ENCODE results near the gene HRH1. TPM values are rescaled to one million over a fixed set of nuclear protein-coding genes. Genes with fewer than 3 reads are reported as not detected.
A peak's percentile ranks its signal among the peaks of the same experiment; 100 is the strongest.

The HRH1 gene
- total RNA-seq, 1 donor from 2014 or later = 0.19 TPM

GRCh38 chr3:11230832-11231231 lies 76.5 kb downstream of the HRH1 start:
- H3K27ac ChIP-seq = no peak overlapping the region

GRCh38 chr3:11235385-11235784 lies 81.1 kb downstream of the HRH1 start:
- TF ChIP-seq EZH2 (IDR thresholded peaks at IDR 0.05) = no peak
- no peak for TF ChIP-seq CTCF (IDR thresholded peaks at IDR 0.05)
- no peak for TF ChIP-seq EZH2phosphoT487 (IDR thresholded peaks at IDR 0.05)
- H3K27ac ChIP-seq = no peak overlapping the region
- no peak overlapping the region for H3K4me3 ChIP-seq
- no peak overlapping the region for H3K27ac Mint-ChIP-seq
- H3K4me2 ChIP-seq = no peak overlapping the region
- H3K36me3 Mint-ChIP-seq = no peaks in the 10 kb centered on the region
- no peaks in the 10 kb centered on the region for H3K4me1 ChIP-seq
- H3K27me3 ChIP-seq = peaks cover 11% of the 10 kb centered on the region
- no peaks in the 10 kb centered on the region for H3K9me3 Mint-ChIP-seq
- H3K4me3 Mint-ChIP-seq = no peak overlapping the region
- H3K36me3 ChIP-seq = no peaks in the 10 kb centered on the region
- no peak overlapping the region for H2AFZ ChIP-seq (replicated peaks)
- no peaks in the 10 kb centered on the region for H3F3A ChIP-seq (ENCODE audit: low read depth)
- no peaks in the 10 kb centered on the region for H4K20me1 ChIP-seq (ENCODE audit: low read depth)
- H3K4me1 Mint-ChIP-seq = no peaks in the 10 kb centered on the region
- H3K27me3 Mint-ChIP-seq (ENCODE audit: insufficient read depth, low read depth) = peaks cover 2% of the 10 kb centered on the region
- H3K9ac ChIP-seq = no peak overlapping the region
- no peaks in the 10 kb centered on the region for H3K79me2 ChIP-seq (ENCODE audit: low read depth)
- H3K9me3 ChIP-seq (ENCODE audit: low read depth) = no peaks in the 10 kb centered on the region
- DNase-seq (ENCODE audit: low spot score) = no peak

More at GRCh38 chr3:11230832-11231231, 76.5 kb downstream of the HRH1 start:
- DNase-seq (ENCODE audit: low spot score) = no peak
- H3F3A ChIP-seq (ENCODE audit: low read depth) = no peaks in the 10 kb centered on the region
- no peaks in the 10 kb centered on the region for H3K9me3 ChIP-seq (ENCODE audit: low read depth)
- Mint-ChIP-seq H3K27me3 (ENCODE audit: insufficient read depth, low read depth) (no peaks in the 10 kb centered on the region), H3K9me3 (no peaks in the 10 kb centered on the region), H3K27ac (no peak overlapping the region), H3K4me1 (no peaks in the 10 kb centered on the region), H3K4me3 (no peak overlapping the region), H3K36me3 (no peaks in the 10 kb centered on the region)
- no peaks in the 10 kb centered on the region for H4K20me1 ChIP-seq (ENCODE audit: low read depth)
- no peak overlapping the region for H3K9ac ChIP-seq
- no peaks in the 10 kb centered on the region for H3K79me2 ChIP-seq (ENCODE audit: low read depth)
- H3K27me3 ChIP-seq = peaks cover 11% of the 10 kb centered on the region
- no peak overlapping the region for H3K4me2 ChIP-seq
- no peak overlapping the region for H3K4me3 ChIP-seq
- H3K4me1 ChIP-seq = no peaks in the 10 kb centered on the region
- H2AFZ ChIP-seq (replicated peaks) = no peak overlapping the region
- TF ChIP-seq CTCF (IDR thresholded peaks at IDR 0.05) = no peak
- TF ChIP-seq EZH2 (IDR thresholded peaks at IDR 0.05) = no peak
- TF ChIP-seq EZH2phosphoT487 (IDR thresholded peaks at IDR 0.05) = no peak
- H3K36me3 ChIP-seq = no peaks in the 10 kb centered on the region

GRCh38 chr3:11236588-11237461 lies 82.5 kb downstream of the HRH1 start:
- Histone ChIP-seq H3K27me3 (peaks cover 11% of the 10 kb centered on the region), H3K9ac (no peak overlapping the region), H4K20me1 (ENCODE audit: low read depth) (no peaks in the 10 kb centered on the region), H3K36me3 (no peaks in the 10 kb centered on the region), H3K9me3 (ENCODE audit: low read depth) (no peaks in the 10 kb centered on the region), H3K27ac (no peak overlapping the region), H3F3A (ENCODE audit: low read depth) (no peaks in the 10 kb centered on the region), H3K4me3 (no peak overlapping the region), H3K4me1 (no peaks in the 10 kb centered on the region), H3K79me2 (ENCODE audit: low read depth) (no peaks in the 10 kb centered on the region), H2AFZ (replicated peaks) (no peak overlapping the region), H3K4me2 (no peak overlapping the region)
- H3K4me1 Mint-ChIP-seq = no peaks in the 10 kb centered on the region
- H3K27ac Mint-ChIP-seq = no peak overlapping the region
- no peak for TF ChIP-seq EZH2 (IDR thresholded peaks at IDR 0.05)
- peak; percentile 81 for TF ChIP-seq CTCF (IDR thresholded peaks at IDR 0.05)
- H3K36me3 Mint-ChIP-seq = no peaks in the 10 kb centered on the region
- H3K27me3 Mint-ChIP-seq (ENCODE audit: insufficient read depth, low read depth) = peaks cover 2% of the 10 kb centered on the region
- H3K4me3 Mint-ChIP-seq = no peak overlapping the region
- no peaks in the 10 kb centered on the region for H3K9me3 Mint-ChIP-seq
- peak; percentile 74 for DNase-seq (ENCODE audit: low spot score)
